Measurements from ENCODE around the gene SALL3.

SALL3 gene

DNA sequence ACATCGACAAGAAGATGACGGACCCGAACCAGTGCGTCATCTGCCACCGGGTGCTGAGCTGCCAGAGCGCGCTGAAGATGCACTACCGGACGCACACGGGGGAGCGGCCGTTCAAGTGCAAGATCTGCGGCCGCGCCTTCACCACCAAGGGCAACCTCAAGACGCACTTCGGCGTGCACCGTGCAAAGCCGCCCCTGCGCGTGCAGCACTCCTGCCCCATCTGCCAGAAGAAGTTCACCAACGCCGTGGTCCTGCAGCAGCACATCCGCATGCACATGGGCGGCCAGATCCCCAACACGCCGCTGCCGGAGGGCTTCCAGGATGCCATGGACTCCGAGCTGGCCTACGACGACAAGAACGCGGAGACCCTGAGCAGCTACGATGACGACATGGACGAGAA is 14.4 kb downstream of the SALL3 start:
- H3K9ac ChIP-seq (ENCODE audit: low read depth, low read length): no peak overlapping the region
- peaks cover 28% of the 10 kb centered on the region for H3K4me1 ChIP-seq (ENCODE audit: control insufficient read depth, insufficient read depth, low read length)
- peaks cover 60% of the 10 kb centered on the region for H3K36me3 ChIP-seq (ENCODE audit: control insufficient read depth, insufficient read depth, low read length)
- no peak overlapping the region for H3K4me3 ChIP-seq (ENCODE audit: low read depth, low read length)
- H3K9me3 ChIP-seq (ENCODE audit: control insufficient read depth, insufficient read depth, low read length): no peaks in the 10 kb centered on the region
- H3K27me3 ChIP-seq (ENCODE audit: control insufficient read depth, insufficient read depth, low read length): no peaks in the 10 kb centered on the region
- H3K27ac ChIP-seq (ENCODE audit: low read depth, low read length): no peak overlapping the region

DNA sequence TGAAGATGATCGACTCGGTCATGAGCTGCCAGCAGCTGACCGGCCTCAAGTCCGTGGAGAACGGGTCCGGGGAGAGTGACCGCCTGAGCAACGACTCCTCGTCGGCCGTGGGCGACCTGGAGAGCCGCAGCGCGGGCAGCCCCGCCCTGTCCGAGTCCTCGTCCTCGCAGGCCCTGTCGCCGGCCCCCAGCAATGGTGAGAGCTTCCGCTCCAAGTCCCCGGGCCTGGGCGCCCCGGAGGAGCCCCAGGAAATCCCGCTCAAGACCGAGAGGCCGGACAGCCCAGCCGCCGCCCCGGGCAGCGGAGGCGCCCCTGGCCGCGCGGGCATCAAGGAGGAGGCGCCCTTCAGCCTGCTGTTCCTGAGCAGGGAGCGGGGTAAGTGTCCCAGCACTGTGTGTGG is 14.9 kb downstream of the SALL3 start:
- Histone ChIP-seq H3K9me3 (ENCODE audit: control insufficient read depth, insufficient read depth, low read length) (no peaks in the 10 kb centered on the region), H3K4me3 (ENCODE audit: low read depth, low read length) (no peak overlapping the region), H3K36me3 (ENCODE audit: control insufficient read depth, insufficient read depth, low read length) (peaks cover 66% of the 10 kb centered on the region)

DNA sequence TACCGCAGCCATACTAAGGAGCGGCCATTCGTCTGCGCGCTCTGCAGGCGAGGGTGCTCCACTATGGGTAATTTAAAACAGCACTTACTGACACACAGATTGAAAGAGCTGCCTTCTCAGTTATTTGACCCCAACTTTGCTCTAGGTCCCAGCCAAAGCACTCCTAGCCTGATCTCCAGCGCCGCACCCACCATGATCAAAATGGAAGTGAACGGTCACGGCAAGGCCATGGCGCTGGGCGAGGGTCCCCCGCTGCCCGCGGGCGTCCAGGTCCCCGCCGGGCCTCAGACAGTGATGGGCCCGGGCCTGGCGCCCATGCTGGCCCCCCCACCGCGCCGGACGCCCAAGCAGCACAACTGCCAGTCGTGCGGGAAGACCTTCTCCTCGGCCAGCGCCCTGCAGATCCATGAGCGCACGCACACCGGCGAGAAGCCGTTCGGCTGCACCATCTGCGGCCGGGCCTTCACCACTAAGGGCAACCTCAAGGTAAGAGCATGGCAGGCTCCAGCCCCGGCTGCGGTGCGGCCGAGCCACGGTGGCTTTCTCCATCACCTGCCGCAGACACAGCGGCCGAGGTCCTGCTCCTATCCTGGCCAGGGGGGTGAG is 15.5 kb downstream of the SALL3 start:
- Histone ChIP-seq H3K36me3 (ENCODE audit: control insufficient read depth, insufficient read depth, low read length) (peaks cover 71% of the 10 kb centered on the region), H3K4me3 (ENCODE audit: low read depth, low read length) (no peak overlapping the region), H3K27ac (ENCODE audit: low read depth, low read length) (no peak overlapping the region), H3K4me1 (ENCODE audit: control insufficient read depth, insufficient read depth, low read length) (peaks cover 17% of the 10 kb centered on the region), H3K9ac (ENCODE audit: low read depth, low read length) (no peak overlapping the region), H3K9me3 (ENCODE audit: control insufficient read depth, insufficient read depth, low read length) (no peaks in the 10 kb centered on the region), H3K27me3 (ENCODE audit: control insufficient read depth, insufficient read depth, low read length) (no peaks in the 10 kb centered on the region)

More for the DNA sequence above, 14.9 kb downstream of the SALL3 start:
- H3K27me3 ChIP-seq (ENCODE audit: control insufficient read depth, insufficient read depth, low read length): no peaks in the 10 kb centered on the region
- no peak overlapping the region for H3K27ac ChIP-seq (ENCODE audit: low read depth, low read length)
- H3K4me1 ChIP-seq (ENCODE audit: control insufficient read depth, insufficient read depth, low read length): peaks cover 22% of the 10 kb centered on the region
- no peak overlapping the region for H3K9ac ChIP-seq (ENCODE audit: low read depth, low read length)

DNA sequence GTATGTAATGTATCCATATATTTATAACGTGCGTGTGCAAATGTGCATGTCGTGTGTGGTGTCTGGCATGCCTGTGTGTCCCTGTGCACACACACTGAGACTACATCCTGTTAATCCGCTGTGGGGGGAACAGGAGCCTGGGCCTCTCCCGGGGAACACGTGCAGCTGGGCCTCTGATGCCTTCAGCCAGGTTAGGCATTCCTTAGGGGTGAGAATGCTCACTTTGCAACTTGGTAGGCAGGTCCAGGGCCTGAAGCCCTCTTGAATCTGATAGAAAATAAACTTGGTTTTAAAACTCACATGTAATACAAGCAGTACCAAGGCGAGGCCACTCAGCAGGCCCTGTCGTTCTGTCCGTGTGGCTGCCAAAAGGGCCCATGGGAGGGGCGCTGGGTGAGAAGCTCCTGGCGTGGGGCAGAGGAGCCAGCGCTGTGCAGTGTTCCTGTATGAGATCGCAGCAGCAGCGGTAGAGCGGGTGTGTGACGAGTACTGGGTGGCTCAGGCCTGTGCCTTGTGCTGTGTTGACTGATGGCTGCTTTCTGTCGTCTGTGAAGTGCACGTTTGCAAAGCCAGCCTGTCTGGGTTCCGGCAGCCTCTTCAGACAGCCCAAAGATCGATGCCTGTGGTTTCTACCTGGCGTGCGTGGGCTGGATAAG is 16.2 kb downstream of the SALL3 start:
- no peaks in the 10 kb centered on the region for H3K27me3 ChIP-seq (ENCODE audit: control insufficient read depth, insufficient read depth, low read length)

DNA sequence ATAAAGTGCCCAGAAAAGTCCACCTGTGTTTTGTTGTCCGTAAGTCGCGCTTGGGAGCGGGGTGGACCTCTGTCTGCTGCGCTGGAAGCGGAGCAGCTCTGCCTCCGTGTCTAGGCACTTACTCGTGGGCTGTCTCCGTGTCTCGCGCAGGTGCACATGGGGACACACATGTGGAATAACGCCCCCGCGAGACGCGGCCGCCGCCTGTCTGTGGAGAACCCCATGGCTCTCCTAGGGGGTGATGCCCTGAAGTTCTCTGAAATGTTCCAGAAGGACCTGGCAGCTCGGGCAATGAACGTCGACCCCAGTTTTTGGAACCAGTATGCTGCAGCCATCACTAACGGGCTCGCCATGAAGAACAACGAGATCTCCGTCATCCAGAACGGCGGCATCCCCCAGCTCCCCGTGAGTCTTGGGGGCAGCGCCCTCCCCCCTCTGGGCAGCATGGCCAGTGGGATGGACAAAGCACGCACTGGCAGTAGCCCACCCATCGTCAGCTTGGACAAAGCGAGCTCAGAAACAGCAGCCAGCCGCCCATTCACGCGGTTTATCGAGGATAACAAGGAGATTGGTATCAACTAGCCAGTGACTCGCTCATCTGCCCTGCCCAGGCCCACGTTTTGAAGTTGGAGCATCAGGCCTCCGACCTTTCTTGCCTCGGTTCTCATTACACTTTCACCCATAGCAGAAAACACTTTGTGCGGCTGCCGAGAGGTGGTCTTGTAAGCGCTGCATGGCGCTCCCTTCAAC is 17.3 kb downstream of the SALL3 start:
- Histone ChIP-seq H3K9ac (ENCODE audit: low read depth, low read length) (no peak overlapping the region), H3K36me3 (ENCODE audit: control insufficient read depth, insufficient read depth, low read length) (peaks cover 87% of the 10 kb centered on the region), H3K4me1 (ENCODE audit: control insufficient read depth, insufficient read depth, low read length) (no peaks in the 10 kb centered on the region), H3K4me3 (ENCODE audit: low read depth, low read length) (no peak overlapping the region), H3K27ac (ENCODE audit: low read depth, low read length) (no peak overlapping the region), H3K27me3 (ENCODE audit: control insufficient read depth, insufficient read depth, low read length) (no peaks in the 10 kb centered on the region), H3K9me3 (ENCODE audit: control insufficient read depth, insufficient read depth, low read length) (no peaks in the 10 kb centered on the region)

More for the DNA sequence above, 16.2 kb downstream of the SALL3 start:
- Histone ChIP-seq H3K36me3 (ENCODE audit: control insufficient read depth, insufficient read depth, low read length) (peaks cover 79% of the 10 kb centered on the region), H3K4me3 (ENCODE audit: low read depth, low read length) (no peak overlapping the region), H3K9me3 (ENCODE audit: control insufficient read depth, insufficient read depth, low read length) (no peaks in the 10 kb centered on the region), H3K4me1 (ENCODE audit: control insufficient read depth, insufficient read depth, low read length) (peaks cover 9% of the 10 kb centered on the region), H3K9ac (ENCODE audit: low read depth, low read length) (no peak overlapping the region), H3K27ac (ENCODE audit: low read depth, low read length) (no peak overlapping the region)

DNA sequence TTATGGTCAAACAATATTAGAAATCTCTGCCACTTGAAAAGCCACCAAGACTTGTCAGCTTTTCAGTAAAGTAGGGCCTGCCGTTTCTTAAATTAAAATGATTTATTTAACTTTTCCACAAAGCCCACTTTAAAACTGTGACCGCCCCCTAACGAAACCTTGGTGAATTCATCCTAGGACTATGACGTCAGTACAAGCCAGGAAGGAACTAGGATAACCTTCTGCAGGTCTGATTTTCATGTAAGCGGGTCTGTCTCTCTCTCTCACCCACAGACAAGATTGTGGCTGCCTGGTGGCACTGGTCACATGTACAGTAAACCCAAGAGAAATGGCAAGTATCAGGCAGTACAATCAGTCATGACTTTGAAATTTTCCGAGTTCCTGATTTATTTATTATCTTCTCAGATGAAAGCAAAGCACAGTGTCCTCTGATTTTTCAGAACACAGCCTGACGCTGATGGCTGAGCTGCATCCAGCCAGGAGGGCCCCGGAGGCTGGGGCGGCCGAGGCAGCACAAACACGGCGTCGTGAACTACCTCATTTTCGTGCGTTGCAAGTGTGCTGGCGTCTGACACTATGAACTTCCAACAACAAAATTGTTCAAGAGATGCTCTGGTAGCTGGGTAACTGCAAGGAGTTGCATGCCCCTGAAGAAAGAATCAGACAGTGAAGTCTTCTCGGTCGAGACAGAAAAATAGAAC is 18.9 kb downstream of the SALL3 start:
- H3K27me3 ChIP-seq (ENCODE audit: control insufficient read depth, insufficient read depth, low read length): no peaks in the 10 kb centered on the region
- H3K36me3 ChIP-seq (ENCODE audit: control insufficient read depth, insufficient read depth, low read length): peaks cover 96% of the 10 kb centered on the region
- H3K4me1 ChIP-seq (ENCODE audit: control insufficient read depth, insufficient read depth, low read length): no peaks in the 10 kb centered on the region
- H3K27ac ChIP-seq (ENCODE audit: low read depth, low read length): no peak overlapping the region
- H3K9ac ChIP-seq (ENCODE audit: low read depth, low read length): no peak overlapping the region
- no peaks in the 10 kb centered on the region for H3K9me3 ChIP-seq (ENCODE audit: control insufficient read depth, insufficient read depth, low read length)
- H3K4me3 ChIP-seq (ENCODE audit: low read depth, low read length): no peak overlapping the region

DNA sequence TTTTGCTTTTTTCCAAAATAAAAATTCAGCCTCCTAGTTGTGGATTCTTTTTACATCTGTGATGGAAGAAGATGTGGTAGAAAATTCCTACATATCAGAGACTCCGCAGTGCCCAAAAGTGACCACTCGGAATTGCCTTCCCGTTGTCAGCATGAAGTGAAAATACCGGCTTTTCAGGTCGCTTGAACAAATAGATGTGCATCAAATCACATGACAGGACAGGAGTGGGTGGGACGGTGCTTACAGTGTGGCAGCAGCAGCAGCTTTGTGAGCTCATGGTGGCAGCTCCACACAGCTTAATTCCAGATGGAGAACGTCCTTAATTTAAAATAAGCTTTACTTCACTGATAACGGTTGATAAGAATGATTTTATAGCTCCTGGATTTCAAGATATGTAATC is 20.3 kb downstream of the SALL3 start:
- no peaks in the 10 kb centered on the region for H3K9me3 ChIP-seq (ENCODE audit: control insufficient read depth, insufficient read depth, low read length)
- H3K27me3 ChIP-seq (ENCODE audit: control insufficient read depth, insufficient read depth, low read length): no peaks in the 10 kb centered on the region
- H3K4me3 ChIP-seq (ENCODE audit: low read depth, low read length): no peak overlapping the region
- H3K27ac ChIP-seq (ENCODE audit: low read depth, low read length): no peak overlapping the region
- H3K4me1 ChIP-seq (ENCODE audit: control insufficient read depth, insufficient read depth, low read length): no peaks in the 10 kb centered on the region
- no peak overlapping the region for H3K9ac ChIP-seq (ENCODE audit: low read depth, low read length)
- peaks cover 89% of the 10 kb centered on the region for H3K36me3 ChIP-seq (ENCODE audit: control insufficient read depth, insufficient read depth, low read length)

DNA sequence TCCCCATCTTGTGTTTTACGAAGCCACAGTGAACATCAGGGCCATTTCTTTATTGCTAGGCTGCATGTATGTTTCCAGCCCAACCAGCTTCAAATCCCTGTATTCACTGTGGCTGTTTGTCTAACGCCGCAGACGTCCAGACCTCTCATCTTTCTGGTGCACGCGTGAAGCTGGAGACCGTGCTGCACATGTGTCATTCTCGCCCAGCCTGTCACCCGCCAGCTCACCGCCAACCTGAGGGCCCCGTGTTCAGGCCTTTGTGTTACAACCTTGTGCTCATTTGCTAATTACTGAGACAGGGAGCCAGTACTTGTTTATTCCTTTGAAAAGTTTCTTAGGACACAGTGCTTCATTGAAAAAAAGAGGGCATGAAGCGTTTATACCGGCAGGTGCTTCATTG is 21.4 kb downstream of the SALL3 start:
- H3K27me3 ChIP-seq (ENCODE audit: control insufficient read depth, insufficient read depth, low read length): no peaks in the 10 kb centered on the region
- H3K27ac ChIP-seq (ENCODE audit: low read depth, low read length): no peak overlapping the region
- H3K4me1 ChIP-seq (ENCODE audit: control insufficient read depth, insufficient read depth, low read length): no peaks in the 10 kb centered on the region
- H3K9ac ChIP-seq (ENCODE audit: low read depth, low read length): no peak overlapping the region
- no peak overlapping the region for H3K4me3 ChIP-seq (ENCODE audit: low read depth, low read length)
- peaks cover 78% of the 10 kb centered on the region for H3K36me3 ChIP-seq (ENCODE audit: control insufficient read depth, insufficient read depth, low read length)
- H3K9me3 ChIP-seq (ENCODE audit: control insufficient read depth, insufficient read depth, low read length): no peaks in the 10 kb centered on the region

DNA sequence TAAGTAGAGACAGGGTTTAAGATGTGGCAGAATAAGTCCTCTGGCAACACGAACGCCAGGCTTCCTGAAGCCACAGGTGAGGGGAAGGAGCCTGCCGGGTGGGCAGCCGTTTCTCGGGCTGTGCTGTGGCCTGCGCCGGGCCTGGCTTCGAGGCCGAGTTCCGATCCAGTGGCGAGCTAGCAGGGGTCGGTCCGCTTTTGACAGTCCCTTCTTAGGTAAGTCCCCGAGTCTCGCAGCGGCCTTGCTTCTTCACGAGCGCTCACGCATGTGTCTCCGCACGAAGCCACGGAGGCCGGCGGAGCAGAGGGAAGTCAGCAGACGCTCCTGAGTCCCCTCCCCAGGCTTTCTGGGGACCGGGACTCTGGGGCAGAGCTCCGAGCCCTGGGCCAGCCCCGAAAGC is 26.0 kb downstream of the SALL3 start:
- no peaks in the 10 kb centered on the region for H3K27me3 ChIP-seq (ENCODE audit: control insufficient read depth, insufficient read depth, low read length)
- H3K9me3 ChIP-seq (ENCODE audit: control insufficient read depth, insufficient read depth, low read length): no peaks in the 10 kb centered on the region
- H3K4me1 ChIP-seq (ENCODE audit: control insufficient read depth, insufficient read depth, low read length): no peaks in the 10 kb centered on the region
- no peak overlapping the region for H3K4me3 ChIP-seq (ENCODE audit: low read depth, low read length)
- no peak overlapping the region for H3K27ac ChIP-seq (ENCODE audit: low read depth, low read length)
- no peak overlapping the region for H3K9ac ChIP-seq (ENCODE audit: low read depth, low read length)
- peaks cover 32% of the 10 kb centered on the region for H3K36me3 ChIP-seq (ENCODE audit: control insufficient read depth, insufficient read depth, low read length)

DNA sequence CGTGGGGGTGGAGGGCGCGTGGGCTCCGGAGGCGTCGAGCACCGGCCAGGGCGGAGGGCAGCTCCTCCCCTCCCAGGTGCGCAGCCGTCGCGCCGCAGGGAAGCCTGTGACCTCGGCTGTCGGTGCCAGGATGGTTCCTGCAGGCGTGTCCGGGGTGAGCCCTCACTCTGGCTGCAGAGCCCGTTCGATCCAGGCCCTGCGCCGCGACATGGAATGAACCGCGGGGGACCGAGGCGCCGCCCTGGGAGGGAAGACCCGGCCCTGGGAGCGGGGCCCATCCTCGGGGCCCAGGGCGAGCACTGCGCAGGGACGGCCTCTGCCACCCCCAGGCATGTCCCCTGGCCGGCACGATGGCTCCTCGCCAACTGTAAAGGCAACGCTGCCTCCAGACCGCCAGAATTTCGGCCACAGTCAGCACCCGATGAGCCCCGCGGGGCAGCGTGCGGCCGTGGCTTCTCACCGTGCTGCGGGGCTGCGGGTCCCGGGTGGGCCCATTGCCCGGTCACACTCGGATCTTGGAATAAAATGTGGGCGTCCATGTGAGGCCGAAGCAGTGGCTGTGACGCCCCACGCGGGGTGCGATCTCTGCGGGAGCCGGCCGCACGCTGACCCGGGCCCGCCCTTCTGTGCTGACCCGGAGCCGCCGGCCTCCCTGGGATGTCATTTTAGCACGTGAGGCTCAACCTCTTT is 26.6 kb downstream of the SALL3 start:
- Histone ChIP-seq H3K27me3 (ENCODE audit: control insufficient read depth, insufficient read depth, low read length) (no peaks in the 10 kb centered on the region), H3K9ac (ENCODE audit: low read depth, low read length) (no peak overlapping the region), H3K4me1 (ENCODE audit: control insufficient read depth, insufficient read depth, low read length) (no peaks in the 10 kb centered on the region), H3K4me3 (ENCODE audit: low read depth, low read length) (no peak overlapping the region), H3K27ac (ENCODE audit: low read depth, low read length) (no peak overlapping the region), H3K36me3 (ENCODE audit: control insufficient read depth, insufficient read depth, low read length) (peaks cover 26% of the 10 kb centered on the region), H3K9me3 (ENCODE audit: control insufficient read depth, insufficient read depth, low read length) (no peaks in the 10 kb centered on the region)

Data from HUES48 (cell line).